Suprapubic skin (tissue), 4 donors: ENCODE results near the gene MAP6. TPM values are rescaled to one million over a fixed set of nuclear protein-coding genes. Genes with fewer than 3 reads are reported as not detected.

Experiments
- DNase-seq, 2 donors: peaks; one replicate each; pipeline ENCODE4 v3.0.0-alpha.2; 2019; ENCODE audit warnings: low spot score in 2 of 2
- H3K27ac ChIP-seq: fragments of 200-600 bp; sonication (generic); one replicate; pipeline ENCODE4 v1.5.1; 2019
- H3K27me3 ChIP-seq: fragments of 200-600 bp; sonication (generic); one replicate; pipeline ENCODE4 v1.5.1; 2019
- H3K36me3 ChIP-seq: fragments of 200-600 bp; sonication (generic); one replicate; pipeline ENCODE4 v1.5.1; 2019
- H3K4me1 ChIP-seq: fragments of 200-600 bp; sonication (generic); one replicate; pipeline ENCODE4 v1.5.1; 2019
- H3K4me3 ChIP-seq: fragments of 200-600 bp; sonication (generic); one replicate; pipeline ENCODE4 v1.5.1; 2019; ENCODE audit warnings: mild to moderate bottlenecking
- H3K9me3 ChIP-seq: fragments of 200-600 bp; sonication (generic); one replicate; pipeline ENCODE4 v1.5.1; 2019
- EP300 ChIP-seq: sonication (generic); formaldehyde crosslinking; IDR thresholded peaks from one replicate; pipeline ENCODE4 v1.6.1; 2017; ENCODE audit warnings: antibody characterized with exemption
- POLR2A ChIP-seq, 2 donors: fragments of 450-650 bp; IDR thresholded peaks; one replicate each; pipeline ENCODE4 v1.6.1; 2017; ENCODE audit warnings: antibody characterized with exemption in 2 of 2, mild to moderate bottlenecking in 2 of 2, moderate library complexity in 2 of 2
- POLR2AphosphoS5 ChIP-seq, 3 donors: sonication (generic); formaldehyde crosslinking; IDR thresholded peaks; one replicate each; pipeline ENCODE4 v1.6.1; 2017; ENCODE audit warnings: antibody characterized with exemption in 3 of 3
- WGBS: methylation state at CpG from one replicate; pipeline ENCODE4 v1.1.5; 2018; 5-methylcytosine and 5-hydroxymethylcytosine counted together
- total RNA-seq, 4 donors: library from RNA; depleted of rRNA; stranded (reverse); fragments of >200 nt; gene quantifications; one replicate each; pipeline ENCODE4 v1.1.0, GENCODE V29; 2016
- TF ChIP-seq, protein P1 (sequence below), 2 donors: fragments of 200-600 bp in 1 of 2; fragments of 450-650 bp in 1 of 2; sonication (generic) in 1 of 2; IDR thresholded peaks; one replicate each; pipeline ENCODE4 v1.5.1; 2016 to 2019; ENCODE audit warnings: antibody characterized with exemption in 2 of 2, mild to moderate bottlenecking in 1 of 2, moderate library complexity in 1 of 2

The MAP6 gene
- total RNA-seq, 4 donors from 2014 or later = 2.7 to 11.0 (median 4.6) TPM

DNA sequence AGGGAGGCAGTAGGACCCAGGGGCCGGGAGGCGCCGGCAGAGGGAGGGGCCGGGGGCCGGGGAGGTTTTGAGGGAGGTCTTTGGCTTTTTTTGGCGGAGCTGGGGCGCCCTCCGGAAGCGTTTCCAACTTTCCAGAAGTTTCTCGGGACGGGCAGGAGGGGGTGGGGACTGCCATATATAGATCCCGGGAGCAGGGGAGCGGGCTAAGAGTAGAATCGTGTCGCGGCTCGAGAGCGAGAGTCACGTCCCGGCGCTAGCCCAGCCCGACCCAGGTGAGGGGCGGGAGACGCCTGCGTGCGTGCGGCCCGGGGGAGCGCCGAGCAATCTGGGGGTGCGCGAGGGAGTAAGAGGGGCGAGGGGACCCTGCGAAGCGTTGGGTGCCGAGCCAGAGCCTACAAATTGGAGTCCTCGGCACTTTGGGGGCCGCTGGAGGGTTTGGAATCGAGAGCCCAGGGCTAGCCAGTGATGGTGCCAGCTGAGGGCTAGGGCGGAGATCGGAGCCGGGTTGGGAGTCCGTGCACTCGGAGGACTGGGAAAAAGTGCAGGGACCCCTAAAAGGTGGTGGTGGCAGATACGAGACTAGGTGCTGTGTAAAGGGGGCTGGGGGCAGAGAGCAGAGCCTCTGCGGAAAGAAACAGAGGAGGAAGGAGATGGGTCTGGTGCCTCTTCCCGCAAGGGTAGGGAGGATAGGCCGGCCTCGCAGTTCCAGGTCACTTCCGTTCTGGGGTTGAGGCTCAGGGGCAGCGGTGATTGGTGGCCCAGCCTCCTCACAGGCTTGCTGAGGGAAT is 106.6 kb downstream of the MAP6 start, which contains the start of gene SERPINH1:
Gene SERPINH1, plus strand, starts transcription at position 206 of the 788 bp plus-strand sequence. CDS start 4,097 bp downstream, outside the sequence.
- H3K27ac ChIP-seq = peak within 1 kb of the TSS; percentile 96
- no peaks in the 10 kb centered on the region for H3K9me3 ChIP-seq
- TF ChIP-seq POLR2AphosphoS5 (IDR thresholded peaks at IDR 0.05) (peak in 2 of 3 donors; percentile 60 to 64), POLR2A (IDR thresholded peaks at IDR 0.05) (peak in 1 of 2 donors; percentile 30)
- TF ChIP-seq, protein P1, sequence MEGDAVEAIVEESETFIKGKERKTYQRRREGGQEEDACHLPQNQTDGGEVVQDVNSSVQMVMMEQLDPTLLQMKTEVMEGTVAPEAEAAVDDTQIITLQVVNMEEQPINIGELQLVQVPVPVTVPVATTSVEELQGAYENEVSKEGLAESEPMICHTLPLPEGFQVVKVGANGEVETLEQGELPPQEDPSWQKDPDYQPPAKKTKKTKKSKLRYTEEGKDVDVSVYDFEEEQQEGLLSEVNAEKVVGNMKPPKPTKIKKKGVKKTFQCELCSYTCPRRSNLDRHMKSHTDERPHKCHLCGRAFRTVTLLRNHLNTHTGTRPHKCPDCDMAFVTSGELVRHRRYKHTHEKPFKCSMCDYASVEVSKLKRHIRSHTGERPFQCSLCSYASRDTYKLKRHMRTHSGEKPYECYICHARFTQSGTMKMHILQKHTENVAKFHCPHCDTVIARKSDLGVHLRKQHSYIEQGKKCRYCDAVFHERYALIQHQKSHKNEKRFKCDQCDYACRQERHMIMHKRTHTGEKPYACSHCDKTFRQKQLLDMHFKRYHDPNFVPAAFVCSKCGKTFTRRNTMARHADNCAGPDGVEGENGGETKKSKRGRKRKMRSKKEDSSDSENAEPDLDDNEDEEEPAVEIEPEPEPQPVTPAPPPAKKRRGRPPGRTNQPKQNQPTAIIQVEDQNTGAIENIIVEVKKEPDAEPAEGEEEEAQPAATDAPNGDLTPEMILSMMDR (IDR thresholded peaks at IDR 0.05) = no peak
- DNase-seq = peak; percentile 93 to 94
- no peaks in the 10 kb centered on the region for H3K27me3 ChIP-seq
- WGBS = under 1% methylated on average over 40 of the region's 51 CpGs
- peaks cover 88% of the 10 kb centered on the region for H3K4me1 ChIP-seq
- peaks cover 10% of the 10 kb centered on the region for H3K36me3 ChIP-seq
- H3K4me3 ChIP-seq = peak within 1 kb of the TSS; percentile 73

- no peaks in the 10 kb centered on the region for H3K27me3 ChIP-seq
- no peaks in the 10 kb centered on the region for H3K9me3 ChIP-seq
- TF ChIP-seq, protein P1 (IDR thresholded peaks at IDR 0.05) = no peak
- TF ChIP-seq POLR2A (IDR thresholded peaks at IDR 0.05) (no peak), EP300 (no peak), POLR2AphosphoS5 (IDR thresholded peaks at IDR 0.05) (no peak)
- DNase-seq = no peak
- H3K36me3 ChIP-seq = peaks cover 5% of the 10 kb centered on the region
- 17% methylated on average over 19 of the region's 21 CpGs for WGBS
- H3K27ac ChIP-seq = peak overlapping the region; percentile 96
- peak overlapping the region; percentile 73 for H3K4me3 ChIP-seq
- H3K4me1 ChIP-seq = peaks cover 89% of the 10 kb centered on the region
Observed at GRCh38 chr11:75561426-75562047, 107.3 kb downstream of the MAP6 start.

DNA sequence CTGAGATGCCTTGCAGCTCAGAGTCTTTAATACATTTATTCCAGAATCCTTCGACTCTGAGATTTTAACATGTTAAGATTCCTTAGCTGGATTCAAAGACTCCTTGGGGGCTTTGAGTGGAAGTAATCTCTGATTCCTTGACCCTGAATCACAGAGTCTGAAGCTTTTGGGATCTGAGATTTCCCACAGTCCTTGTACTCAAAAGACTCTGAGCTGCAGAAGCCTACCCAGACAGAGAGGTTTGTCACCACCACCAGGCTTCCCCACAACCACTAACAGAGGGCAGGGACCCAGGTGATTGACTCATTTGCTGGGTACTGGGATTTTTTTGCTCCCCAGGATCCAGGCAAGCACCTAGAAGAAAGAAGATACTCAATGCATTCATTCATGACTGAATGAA is 108.2 kb downstream of the MAP6 start:
- no peak for DNase-seq
- H3K27ac ChIP-seq = no peak overlapping the region
- peaks cover 82% of the 10 kb centered on the region for H3K4me1 ChIP-seq
- 50% methylated on average over 1 of the region's 1 CpG for WGBS
- H3K9me3 ChIP-seq = no peaks in the 10 kb centered on the region
- H3K36me3 ChIP-seq = no peaks in the 10 kb centered on the region
- no peak for TF ChIP-seq POLR2AphosphoS5 (IDR thresholded peaks at IDR 0.05)
- TF ChIP-seq, protein P1 (IDR thresholded peaks at IDR 0.05) = no peak
- no peak for TF ChIP-seq POLR2A (IDR thresholded peaks at IDR 0.05)
- TF ChIP-seq EP300 = no peak
- H3K27me3 ChIP-seq = no peaks in the 10 kb centered on the region
- H3K4me3 ChIP-seq = no peak overlapping the region

DNA sequence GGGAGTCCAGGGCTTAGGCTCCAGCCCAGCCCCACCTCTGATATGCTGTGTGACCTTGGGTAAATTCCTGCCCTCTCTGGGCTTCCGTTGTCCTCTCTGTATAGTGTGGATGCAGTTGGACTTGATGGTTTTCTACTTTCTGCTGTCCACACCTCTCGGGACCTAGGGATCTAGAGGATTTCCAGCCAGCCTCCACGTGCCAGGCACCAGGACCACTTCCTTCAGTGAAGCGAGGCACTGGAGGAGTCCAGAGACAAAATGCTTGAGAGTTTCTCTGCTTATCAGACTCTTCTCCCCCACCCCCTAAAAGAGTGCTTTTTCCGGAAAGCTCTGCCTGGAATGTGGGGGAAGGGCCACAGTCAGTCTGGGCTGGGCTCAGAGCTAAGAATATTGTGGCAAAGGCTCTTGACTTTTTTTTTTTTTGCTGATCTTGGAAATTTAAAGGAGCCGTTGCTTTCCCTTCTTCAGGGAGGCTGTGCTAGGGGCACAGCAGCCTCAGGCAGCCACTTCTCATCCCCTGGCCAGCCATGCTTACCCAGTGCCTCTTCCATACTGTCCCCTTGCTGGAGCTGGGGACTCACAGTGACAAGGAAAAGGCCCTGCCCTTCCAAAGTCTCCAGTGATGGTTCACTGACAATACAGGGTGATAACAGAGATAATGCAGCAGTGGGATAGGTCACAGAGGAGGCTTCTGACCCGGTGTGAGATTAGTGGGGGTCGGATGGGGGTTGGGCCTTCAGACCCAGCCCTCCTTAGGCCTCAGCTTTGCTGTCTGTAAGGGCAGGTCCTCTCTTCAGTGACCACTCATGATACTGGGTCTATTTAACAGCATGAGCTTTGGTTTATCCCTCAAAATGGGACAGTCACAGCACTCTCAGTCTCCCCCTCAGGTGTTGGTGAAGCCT is 109.6 kb downstream of the MAP6 start:
- TF ChIP-seq POLR2AphosphoS5 (IDR thresholded peaks at IDR 0.05) (no peak), EP300 (no peak), POLR2A (IDR thresholded peaks at IDR 0.05) (no peak)
- TF ChIP-seq, protein P1 (IDR thresholded peaks at IDR 0.05) = no peak
- no peaks in the 10 kb centered on the region for H3K9me3 ChIP-seq
- WGBS = 14% methylated on average over 8 of the region's 8 CpGs
- peak overlapping the region; percentile 27 for H3K4me3 ChIP-seq
- peaks cover 80% of the 10 kb centered on the region for H3K4me1 ChIP-seq
- no peaks in the 10 kb centered on the region for H3K36me3 ChIP-seq
- peak overlapping the region; percentile 90 for H3K27ac ChIP-seq
- no peaks in the 10 kb centered on the region for H3K27me3 ChIP-seq
- DNase-seq = no peak
